Neural cell (in vitro differentiated cells): ENCODE data around the gene SH3BP5. TPM values are rescaled to one million over a fixed set of nuclear protein-coding genes. Genes with fewer than 3 reads are reported as not detected.

ENCODE experiments used
- H2AFZ ChIP-seq: fragments of 200-600, 300-800 bp; sonication (generic), shearing (Covaris generic); 2 replicates; pipeline ENCODE4 v1.6.0; 2014; ENCODE audit warnings: low read depth, mild to moderate bottlenecking, antibody characterized with exemption, low read length, moderate library complexity
- H3F3A ChIP-seq: fragments of 200-600 bp; shearing (Covaris generic); 2 replicates; pipeline ENCODE4 v1.6.1; 2016; ENCODE audit warnings: mild to moderate bottlenecking, moderate library complexity, mixed read lengths, antibody characterized with exemption, low read length; ENCODE audit not compliant: insufficient read depth, poor library complexity, severe bottlenecking
- H3K27ac ChIP-seq: fragments of 200-600, 300-800 bp; sonication (generic), shearing (Covaris generic); 2 replicates; pipeline ENCODE4 v1.5.1; 2014; ENCODE audit warnings: mild to moderate bottlenecking, low read length, moderate library complexity
- H3K27me3 ChIP-seq: fragments of 300-800, 200-600 bp; sonication (generic), shearing (Covaris generic); 2 replicates; pipeline ENCODE4 v1.6.0; 2014; ENCODE audit warnings: mild to moderate bottlenecking, low read depth, low read length, moderate library complexity; ENCODE audit not compliant: insufficient read depth
- H3K36me3 ChIP-seq: fragments of 300-800, 200-600 bp; sonication (generic), shearing (Covaris generic); 2 replicates; pipeline ENCODE4 v1.5.1; 2014; ENCODE audit warnings: mild to moderate bottlenecking, antibody characterized with exemption, low read length, moderate library complexity; ENCODE audit not compliant: insufficient read depth
- H3K4me2 ChIP-seq: fragments of 300-800, 200-600 bp; sonication (generic), shearing (Covaris generic); 2 replicates; pipeline ENCODE4 v1.6.0; 2014; ENCODE audit warnings: mild to moderate bottlenecking, low read length
- H3K4me3 ChIP-seq: fragments of 300-800, 200-600 bp; sonication (generic), shearing (Covaris generic); 2 replicates; pipeline ENCODE4 v1.5.1; 2014; ENCODE audit warnings: mild to moderate bottlenecking, low read length, moderate library complexity
- H3K79me2 ChIP-seq: fragments of 200-600 bp; shearing (Covaris generic); replicated peaks from 2 replicates; pipeline ENCODE4 v1.6.0; 2014; ENCODE audit warnings: mild to moderate bottlenecking, low read length, moderate library complexity; ENCODE audit not compliant: insufficient read depth
- H3K9ac ChIP-seq: fragments of 300-800, 200-600 bp; sonication (generic), shearing (Covaris generic); 2 replicates; pipeline ENCODE4 v1.6.1; 2016; ENCODE audit warnings: mild to moderate bottlenecking, low read length, mixed read lengths
- H3K9me2 ChIP-seq: fragments of 200-600 bp; shearing (Covaris generic); 2 replicates; pipeline ENCODE4 v1.6.1; 2016; ENCODE audit warnings: mild to moderate bottlenecking, low read length, mixed read lengths; ENCODE audit not compliant: insufficient read depth
- H3K9me3 ChIP-seq: fragments of 200-600, 300-800 bp; sonication (generic), shearing (Covaris generic); 2 replicates; pipeline ENCODE4 v1.6.1; 2016; ENCODE audit warnings: mild to moderate bottlenecking, mixed run types, low read length, moderate library complexity, mixed read lengths
- H4K20me1 ChIP-seq: fragments of 200-600 bp; shearing (Covaris generic); 2 replicates; pipeline ENCODE4 v1.6.1; 2016; ENCODE audit warnings: mild to moderate bottlenecking, mixed run types; ENCODE audit not compliant: insufficient read depth
- EP300 ChIP-seq: fragments of 450-650 bp; conservative IDR thresholded peaks from 2 replicates; pipeline ENCODE4 v1.6.1; 2014; ENCODE audit warnings: antibody characterized with exemption, mild to moderate bottlenecking, moderate library complexity; ENCODE audit not compliant: poor library complexity, severe bottlenecking
- EZH2 ChIP-seq: fragments of 200-600, 300-800 bp; shearing (Covaris generic), sonication (generic); IDR thresholded peaks from 2 replicates; pipeline ENCODE4 v1.6.1; 2014; ENCODE audit warnings: antibody characterized with exemption, low read length, borderline replicate concordance, mild to moderate bottlenecking; ENCODE audit not compliant: insufficient read depth, poor library complexity, severe bottlenecking
- MXI1 ChIP-seq: fragments of 450-650 bp; conservative IDR thresholded peaks from 2 replicates; pipeline ENCODE4 v1.6.1; 2014; ENCODE audit warnings: antibody characterized with exemption, mild to moderate bottlenecking; ENCODE audit not compliant: poor library complexity, severe bottlenecking
- POLR2AphosphoS5 ChIP-seq: IDR thresholded peaks from 2 replicates; pipeline ENCODE4 v1.6.1; 2012
- RAD21 ChIP-seq: fragments of 450-650 bp; conservative IDR thresholded peaks from 2 replicates; pipeline ENCODE4 v1.6.1; 2014; ENCODE audit warnings: antibody characterized with exemption, mild to moderate bottlenecking, moderate library complexity
- SMC3 ChIP-seq: fragments of 450-650 bp; conservative IDR thresholded peaks from 2 replicates; pipeline ENCODE4 v1.6.1; 2014; ENCODE audit warnings: antibody characterized with exemption, mild to moderate bottlenecking, moderate library complexity; ENCODE audit not compliant: poor library complexity
- TAF1 ChIP-seq: IDR thresholded peaks from 2 replicates; pipeline ENCODE4 v1.6.1; 2012; ENCODE audit warnings: low read depth
- polyA plus RNA-seq: library from polyadenylated mRNA; depleted of rRNA; stranded (reverse); fragments of >200 nt; gene quantifications from 2 replicates; pipeline ENCODE4 v1.2.3, GENCODE V29; 2014
- TF ChIP-seq, protein P1 (sequence below): fragments of 450-650 bp; IDR thresholded peaks from 2 replicates; pipeline ENCODE4 v1.5.1; 2014; ENCODE audit warnings: antibody characterized with exemption, mild to moderate bottlenecking, moderate library complexity; ENCODE audit not compliant: poor library complexity, severe bottlenecking
- TF ChIP-seq, protein P2 (sequence below): IDR thresholded peaks from 2 replicates; pipeline ENCODE4 v1.6.1; 2012; ENCODE audit warnings: borderline replicate concordance

Gene SH3BP5
- polyA plus RNA-seq, 1 donor from 2014 or later = 166 TPM

DNA sequence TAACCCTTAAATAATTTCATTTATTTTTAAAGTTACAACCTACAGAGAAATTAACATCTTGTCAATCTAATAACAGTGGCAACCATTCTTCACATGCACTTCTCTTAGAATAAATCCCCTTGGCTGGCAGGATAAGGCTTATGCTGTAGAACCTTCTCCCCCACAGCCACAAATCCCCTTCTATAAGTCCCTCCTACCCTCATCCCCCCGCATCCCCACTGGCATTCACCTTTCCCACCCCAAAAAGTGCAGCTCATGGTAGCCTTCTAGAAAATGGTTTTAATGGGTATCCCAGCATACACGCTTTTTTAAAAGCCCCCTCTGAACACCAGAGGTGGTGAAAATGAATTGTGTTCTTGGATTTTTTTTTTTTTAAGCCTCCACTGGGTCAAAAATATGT is 77.2 kb downstream of the SH3BP5 start:
- H3K36me3 ChIP-seq = peaks cover 27% of the 10 kb centered on the region
- TF ChIP-seq TAF1 (no peak), EP300 (no peak), POLR2AphosphoS5 (no peak), SMC3 (no peak), EZH2 (no peak), MXI1 (no peak), RAD21 (no peak)
- TF ChIP-seq, protein P1, sequence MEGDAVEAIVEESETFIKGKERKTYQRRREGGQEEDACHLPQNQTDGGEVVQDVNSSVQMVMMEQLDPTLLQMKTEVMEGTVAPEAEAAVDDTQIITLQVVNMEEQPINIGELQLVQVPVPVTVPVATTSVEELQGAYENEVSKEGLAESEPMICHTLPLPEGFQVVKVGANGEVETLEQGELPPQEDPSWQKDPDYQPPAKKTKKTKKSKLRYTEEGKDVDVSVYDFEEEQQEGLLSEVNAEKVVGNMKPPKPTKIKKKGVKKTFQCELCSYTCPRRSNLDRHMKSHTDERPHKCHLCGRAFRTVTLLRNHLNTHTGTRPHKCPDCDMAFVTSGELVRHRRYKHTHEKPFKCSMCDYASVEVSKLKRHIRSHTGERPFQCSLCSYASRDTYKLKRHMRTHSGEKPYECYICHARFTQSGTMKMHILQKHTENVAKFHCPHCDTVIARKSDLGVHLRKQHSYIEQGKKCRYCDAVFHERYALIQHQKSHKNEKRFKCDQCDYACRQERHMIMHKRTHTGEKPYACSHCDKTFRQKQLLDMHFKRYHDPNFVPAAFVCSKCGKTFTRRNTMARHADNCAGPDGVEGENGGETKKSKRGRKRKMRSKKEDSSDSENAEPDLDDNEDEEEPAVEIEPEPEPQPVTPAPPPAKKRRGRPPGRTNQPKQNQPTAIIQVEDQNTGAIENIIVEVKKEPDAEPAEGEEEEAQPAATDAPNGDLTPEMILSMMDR = no peak
- TF ChIP-seq, protein P2, sequence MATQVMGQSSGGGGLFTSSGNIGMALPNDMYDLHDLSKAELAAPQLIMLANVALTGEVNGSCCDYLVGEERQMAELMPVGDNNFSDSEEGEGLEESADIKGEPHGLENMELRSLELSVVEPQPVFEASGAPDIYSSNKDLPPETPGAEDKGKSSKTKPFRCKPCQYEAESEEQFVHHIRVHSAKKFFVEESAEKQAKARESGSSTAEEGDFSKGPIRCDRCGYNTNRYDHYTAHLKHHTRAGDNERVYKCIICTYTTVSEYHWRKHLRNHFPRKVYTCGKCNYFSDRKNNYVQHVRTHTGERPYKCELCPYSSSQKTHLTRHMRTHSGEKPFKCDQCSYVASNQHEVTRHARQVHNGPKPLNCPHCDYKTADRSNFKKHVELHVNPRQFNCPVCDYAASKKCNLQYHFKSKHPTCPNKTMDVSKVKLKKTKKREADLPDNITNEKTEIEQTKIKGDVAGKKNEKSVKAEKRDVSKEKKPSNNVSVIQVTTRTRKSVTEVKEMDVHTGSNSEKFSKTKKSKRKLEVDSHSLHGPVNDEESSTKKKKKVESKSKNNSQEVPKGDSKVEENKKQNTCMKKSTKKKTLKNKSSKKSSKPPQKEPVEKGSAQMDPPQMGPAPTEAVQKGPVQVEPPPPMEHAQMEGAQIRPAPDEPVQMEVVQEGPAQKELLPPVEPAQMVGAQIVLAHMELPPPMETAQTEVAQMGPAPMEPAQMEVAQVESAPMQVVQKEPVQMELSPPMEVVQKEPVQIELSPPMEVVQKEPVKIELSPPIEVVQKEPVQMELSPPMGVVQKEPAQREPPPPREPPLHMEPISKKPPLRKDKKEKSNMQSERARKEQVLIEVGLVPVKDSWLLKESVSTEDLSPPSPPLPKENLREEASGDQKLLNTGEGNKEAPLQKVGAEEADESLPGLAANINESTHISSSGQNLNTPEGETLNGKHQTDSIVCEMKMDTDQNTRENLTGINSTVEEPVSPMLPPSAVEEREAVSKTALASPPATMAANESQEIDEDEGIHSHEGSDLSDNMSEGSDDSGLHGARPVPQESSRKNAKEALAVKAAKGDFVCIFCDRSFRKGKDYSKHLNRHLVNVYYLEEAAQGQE = no peak
- H4K20me1 ChIP-seq = no peaks in the 10 kb centered on the region
- no peak overlapping the region for H3K9ac ChIP-seq
- no peak overlapping the region for H3K27ac ChIP-seq
- H3K9me3 ChIP-seq = no peaks in the 10 kb centered on the region
- H3K4me2 ChIP-seq = no peak overlapping the region
- no peaks in the 10 kb centered on the region for H3K79me2 ChIP-seq
- H3K9me2 ChIP-seq = no peaks in the 10 kb centered on the region
- no peak overlapping the region for H3K4me3 ChIP-seq
- H3K27me3 ChIP-seq = no peaks in the 10 kb centered on the region
- no peaks in the 10 kb centered on the region for H3F3A ChIP-seq
- H2AFZ ChIP-seq = no peak overlapping the region

DNA sequence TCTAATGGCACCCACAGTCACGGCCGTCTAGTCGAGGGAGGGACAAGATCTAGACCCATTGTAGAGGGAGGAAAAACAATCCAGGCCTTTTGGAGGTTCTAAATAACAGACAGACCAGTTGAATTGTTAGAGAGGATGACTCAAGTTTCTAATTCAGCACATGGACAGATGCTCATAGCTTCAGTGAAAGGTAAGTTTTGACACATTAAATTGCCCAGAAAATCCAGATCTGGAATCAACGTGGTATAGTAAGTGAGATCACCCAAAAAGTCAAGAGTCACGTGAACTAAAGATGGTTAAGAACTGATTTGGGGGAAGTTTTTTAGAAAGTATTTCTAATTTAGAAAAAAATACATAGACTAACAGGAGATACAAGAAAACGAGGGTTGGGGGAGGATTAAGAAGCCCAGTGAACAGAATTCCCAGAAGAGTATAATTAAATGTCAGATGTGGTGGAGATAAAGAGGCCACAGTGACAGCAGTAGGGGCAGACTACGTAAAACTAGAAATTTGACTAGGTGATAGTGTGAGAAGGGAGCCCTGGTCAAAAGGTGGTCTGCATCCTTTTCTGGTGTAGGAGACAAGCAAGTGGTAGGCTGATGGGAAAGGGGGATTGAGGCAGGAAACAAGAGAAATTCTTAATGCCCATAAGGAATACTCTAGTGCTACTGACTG is 79.2 kb downstream of the SH3BP5 start:
- H3K36me3 ChIP-seq = peaks cover 15% of the 10 kb centered on the region

More for the DNA sequence above, 79.2 kb downstream of the SH3BP5 start:
- H4K20me1 ChIP-seq = no peaks in the 10 kb centered on the region
- H3K4me2 ChIP-seq = no peak overlapping the region
- no peak for TF ChIP-seq EZH2
- TF ChIP-seq, protein P2 = no peak
- no peak for TF ChIP-seq MXI1
- TF ChIP-seq RAD21 = no peak
- TF ChIP-seq EP300 = no peak
- TF ChIP-seq, protein P1 = no peak
- no peak for TF ChIP-seq TAF1
- no peak for TF ChIP-seq POLR2AphosphoS5
- TF ChIP-seq SMC3 = no peak
- no peak overlapping the region for H2AFZ ChIP-seq
- no peak overlapping the region for H3K27ac ChIP-seq
- no peaks in the 10 kb centered on the region for H3K27me3 ChIP-seq
- no peak overlapping the region for H3K9ac ChIP-seq
- H3K4me3 ChIP-seq = no peak overlapping the region
- no peaks in the 10 kb centered on the region for H3F3A ChIP-seq
- no peaks in the 10 kb centered on the region for H3K9me3 ChIP-seq
- H3K9me2 ChIP-seq = no peaks in the 10 kb centered on the region
- no peaks in the 10 kb centered on the region for H3K79me2 ChIP-seq
